Loucy (cell line): ENCODE measurements around the gene SAMMSON.

Source experiments
- H2AFZ ChIP-seq: fragments of 200-600 bp; sonication (generic); 2 replicates; pipeline ENCODE4 v1.6.0; 2016; ENCODE audit warnings: antibody characterized with exemption, mild to moderate bottlenecking, low read length, moderate library complexity
- H3F3A ChIP-seq: fragments of 200-600 bp; 2 replicates; pipeline ENCODE4 v1.6.0; 2016; ENCODE audit warnings: antibody characterized with exemption, low read depth, mild to moderate bottlenecking
- H3K27me3 ChIP-seq: fragments of 200-600 bp; sonication (generic); 2 replicates; pipeline ENCODE4 v1.6.1; 2014; ENCODE audit warnings: low read length, mild to moderate bottlenecking; ENCODE audit not compliant: insufficient read depth, poor library complexity, severe bottlenecking
- H3K36me3 ChIP-seq: fragments of 200-600 bp; sonication (generic); 2 replicates; pipeline ENCODE4 v1.6.1; 2016; ENCODE audit warnings: low read length; ENCODE audit not compliant: insufficient read depth
- H3K4me1 ChIP-seq: fragments of 200-600 bp; sonication (generic); 2 replicates; pipeline ENCODE4 v1.5.1; 2014; ENCODE audit warnings: low read length, mild to moderate bottlenecking; ENCODE audit not compliant: insufficient read depth, poor library complexity, severe bottlenecking
- H3K4me2 ChIP-seq: fragments of 200-600 bp; sonication (generic); 2 replicates; pipeline ENCODE4 v1.6.0; 2014; ENCODE audit warnings: antibody characterized with exemption, low read length, low read depth, mild to moderate bottlenecking; ENCODE audit not compliant: poor library complexity, severe bottlenecking
- H3K4me3 ChIP-seq: fragments of 200-600 bp; sonication (generic); 2 replicates; pipeline ENCODE4 v1.5.1; 2014; ENCODE audit warnings: low read length, mild to moderate bottlenecking, mixed read lengths; ENCODE audit not compliant: poor library complexity, severe bottlenecking
- H3K79me2 ChIP-seq: fragments of 200-600 bp; sonication (generic); 2 replicates; pipeline ENCODE4 v1.6.1; 2014; ENCODE audit warnings: low read length; ENCODE audit not compliant: insufficient read depth
- H3K9ac ChIP-seq: fragments of 200-600 bp; sonication (generic); 2 replicates; pipeline ENCODE4 v1.6.0; 2014; ENCODE audit warnings: mild to moderate bottlenecking, low read depth, low read length, moderate library complexity; ENCODE audit not compliant: poor library complexity, severe bottlenecking
- H3K9me2 ChIP-seq: fragments of 200-600 bp; sonication (generic); replicated peaks from 2 replicates; pipeline ENCODE4 v1.6.1; 2016; ENCODE audit warnings: low read depth, low read length, mixed read lengths
- H3K9me3 ChIP-seq: fragments of 200-600 bp; sonication (generic); 2 replicates; pipeline ENCODE4 v1.6.1; 2014; ENCODE audit warnings: mild to moderate bottlenecking, antibody characterized with exemption, low read length, low read depth; ENCODE audit not compliant: insufficient read depth
- H4K20me1 ChIP-seq: fragments of 200-600 bp; sonication (generic); 2 replicates; pipeline ENCODE4 v1.6.0; 2014; ENCODE audit warnings: antibody characterized with exemption, low read length, mild to moderate bottlenecking; ENCODE audit not compliant: insufficient read depth, poor library complexity, severe bottlenecking
- EZH2phosphoT487 ChIP-seq: fragments of 200-600 bp; IDR thresholded peaks from 2 replicates; pipeline ENCODE4 v1.6.1; 2018; ENCODE audit warnings: antibody characterized with exemption, mild to moderate bottlenecking, moderate library complexity, borderline replicate concordance
- TF ChIP-seq, protein P1 (sequence below): fragments of 200-600 bp; sonication (generic); conservative IDR thresholded peaks from 2 replicates; pipeline ENCODE4 v1.5.1; 2014; ENCODE audit warnings: mild to moderate bottlenecking, antibody characterized with exemption, low read length

SAMMSON gene

DNA sequence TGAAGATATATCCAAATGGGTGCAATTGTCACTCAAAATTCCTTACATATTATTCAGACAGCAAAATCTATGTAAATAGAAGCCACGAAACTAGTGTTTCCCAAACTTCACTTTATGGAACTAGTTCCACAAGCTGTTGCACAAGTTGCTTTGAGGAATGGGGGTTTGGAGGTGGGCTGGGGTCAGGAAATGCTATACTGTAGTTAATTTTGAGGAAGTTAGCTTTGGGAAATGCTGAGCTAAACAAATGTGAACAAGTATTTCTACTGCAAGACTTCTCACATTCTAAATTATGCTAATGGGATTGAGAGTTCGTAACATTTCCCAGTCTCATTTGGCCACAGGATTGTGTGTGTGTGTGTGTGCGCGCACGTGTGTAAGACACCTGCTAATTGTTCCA lies 28.7 kb upstream of the SAMMSON start:
- Histone ChIP-seq H3F3A (no peaks in the 10 kb centered on the region), H3K9ac (no peak overlapping the region), H3K27me3 (no peaks in the 10 kb centered on the region), H3K79me2 (no peaks in the 10 kb centered on the region), H3K4me2 (no peak overlapping the region), H3K36me3 (no peaks in the 10 kb centered on the region), H3K4me3 (no peak overlapping the region), H2AFZ (no peak overlapping the region), H3K4me1 (no peaks in the 10 kb centered on the region), H3K9me3 (no peaks in the 10 kb centered on the region), H4K20me1 (no peaks in the 10 kb centered on the region), H3K9me2 (no peaks in the 10 kb centered on the region)
- TF ChIP-seq, protein P1, sequence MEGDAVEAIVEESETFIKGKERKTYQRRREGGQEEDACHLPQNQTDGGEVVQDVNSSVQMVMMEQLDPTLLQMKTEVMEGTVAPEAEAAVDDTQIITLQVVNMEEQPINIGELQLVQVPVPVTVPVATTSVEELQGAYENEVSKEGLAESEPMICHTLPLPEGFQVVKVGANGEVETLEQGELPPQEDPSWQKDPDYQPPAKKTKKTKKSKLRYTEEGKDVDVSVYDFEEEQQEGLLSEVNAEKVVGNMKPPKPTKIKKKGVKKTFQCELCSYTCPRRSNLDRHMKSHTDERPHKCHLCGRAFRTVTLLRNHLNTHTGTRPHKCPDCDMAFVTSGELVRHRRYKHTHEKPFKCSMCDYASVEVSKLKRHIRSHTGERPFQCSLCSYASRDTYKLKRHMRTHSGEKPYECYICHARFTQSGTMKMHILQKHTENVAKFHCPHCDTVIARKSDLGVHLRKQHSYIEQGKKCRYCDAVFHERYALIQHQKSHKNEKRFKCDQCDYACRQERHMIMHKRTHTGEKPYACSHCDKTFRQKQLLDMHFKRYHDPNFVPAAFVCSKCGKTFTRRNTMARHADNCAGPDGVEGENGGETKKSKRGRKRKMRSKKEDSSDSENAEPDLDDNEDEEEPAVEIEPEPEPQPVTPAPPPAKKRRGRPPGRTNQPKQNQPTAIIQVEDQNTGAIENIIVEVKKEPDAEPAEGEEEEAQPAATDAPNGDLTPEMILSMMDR = no peak
- no peak for TF ChIP-seq EZH2phosphoT487

DNA sequence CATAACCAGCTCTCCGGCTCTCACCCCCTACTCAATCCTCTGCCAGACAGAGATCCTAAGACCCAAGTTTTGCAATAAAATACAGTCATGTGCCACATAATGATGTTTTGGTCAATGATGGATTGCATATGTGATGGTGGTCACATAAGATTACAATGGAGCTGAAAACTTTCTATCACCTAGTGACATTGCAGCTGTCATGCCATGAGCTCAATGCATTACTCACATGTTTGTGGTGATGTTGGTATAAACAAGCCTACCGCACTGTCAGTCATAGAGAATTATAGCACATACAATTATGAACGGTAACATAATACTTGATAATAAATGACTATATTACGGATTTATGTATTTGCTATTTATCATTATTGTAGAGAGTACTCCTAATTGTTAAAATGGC lies 26.9 kb upstream of the SAMMSON start:
- Histone ChIP-seq H3K4me3 (no peak overlapping the region), H3K4me1 (no peaks in the 10 kb centered on the region), H3K27me3 (no peaks in the 10 kb centered on the region), H3K9me2 (no peaks in the 10 kb centered on the region), H3K36me3 (no peaks in the 10 kb centered on the region), H3K9ac (no peak overlapping the region), H2AFZ (no peak overlapping the region), H3F3A (no peaks in the 10 kb centered on the region), H4K20me1 (no peaks in the 10 kb centered on the region), H3K79me2 (no peaks in the 10 kb centered on the region), H3K9me3 (no peaks in the 10 kb centered on the region), H3K4me2 (no peak overlapping the region)
- TF ChIP-seq, protein P1 = no peak
- TF ChIP-seq EZH2phosphoT487 = no peak

DNA sequence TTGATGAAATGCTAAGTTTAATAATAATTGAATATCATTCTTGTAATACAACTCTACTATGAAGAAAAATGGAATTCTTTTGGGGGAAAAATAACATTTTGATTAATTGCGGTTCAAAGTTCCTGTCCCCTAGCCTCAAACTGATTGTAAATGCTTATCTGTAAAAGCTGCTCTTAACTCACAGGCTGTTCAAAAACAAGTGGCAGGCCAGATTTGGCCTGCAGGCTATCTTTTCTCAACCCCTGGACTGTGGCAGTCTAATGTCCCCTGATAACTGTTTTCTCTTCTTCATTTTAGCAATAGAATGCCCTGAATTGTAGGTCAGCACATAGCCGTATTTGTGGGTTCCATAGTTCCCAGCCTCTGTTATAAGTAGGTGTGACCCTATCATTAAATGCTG lies 23.5 kb upstream of the SAMMSON start:
- H3K27me3 ChIP-seq = no peaks in the 10 kb centered on the region
- H3K4me3 ChIP-seq = no peak overlapping the region
- TF ChIP-seq, protein P1 = no peak
- no peak for TF ChIP-seq EZH2phosphoT487
- H4K20me1 ChIP-seq = no peaks in the 10 kb centered on the region
- H3K79me2 ChIP-seq = no peaks in the 10 kb centered on the region
- H3K4me1 ChIP-seq = no peaks in the 10 kb centered on the region
- no peaks in the 10 kb centered on the region; the same call in 1 of the 2 replicates for H3K9me3 ChIP-seq
- H2AFZ ChIP-seq = no peak overlapping the region
- no peaks in the 10 kb centered on the region for H3K9me2 ChIP-seq
- H3F3A ChIP-seq = no peaks in the 10 kb centered on the region
- H3K4me2 ChIP-seq = no peak overlapping the region
- no peak overlapping the region for H3K9ac ChIP-seq
- H3K36me3 ChIP-seq = no peaks in the 10 kb centered on the region
